BLaER1 treated with 17β-estradiol and CSF1 and Interleukin-3, amounts not matched to agents 10 nM and 100 nM (cell line): ENCODE measurements around the gene POU2AF2.
"Not testable (repeated sequence)": the region's sequence is repeated elsewhere in the genome, so short reads cannot be mapped to it uniquely, and the experiment has no call there.

Experiments used
- H3K27ac ChIP-seq, 11 experiments: shearing (Covaris generic); formaldehyde crosslinking; 2 replicates each; pipeline ENCODE4 v1.8.1; 2022
- H3K27me3 ChIP-seq, 11 experiments: shearing (Covaris generic); formaldehyde crosslinking; 2 replicates each; pipeline ENCODE4 v1.8.1; 2022
- H3K36me3 ChIP-seq, 11 experiments: shearing (Covaris generic); formaldehyde crosslinking; 2 replicates each; pipeline ENCODE4 v1.8.1; 2022
- H3K4me1 ChIP-seq, 10 experiments: shearing (Covaris generic); formaldehyde crosslinking; 2 replicates each; pipeline ENCODE4 v1.8.1; 2022
- H3K4me2 ChIP-seq, 11 experiments: shearing (Covaris generic); formaldehyde crosslinking; 2 replicates each; pipeline ENCODE4 v1.8.1; 2022
- H3K4me3 ChIP-seq, 10 experiments: shearing (Covaris generic); formaldehyde crosslinking; 2 replicates each; pipeline ENCODE4 v1.8.1; 2022
- H3K9ac ChIP-seq, 11 experiments: shearing (Covaris generic); formaldehyde crosslinking; 2 replicates each; pipeline ENCODE4 v1.8.1; 2022
- H3K9me3 ChIP-seq, 11 experiments: shearing (Covaris generic); formaldehyde crosslinking; replicated peaks in 1 of 11; 2 replicates each; pipeline ENCODE4 v1.8.1; 2022
- H4K20me1 ChIP-seq, 11 experiments: shearing (Covaris generic); formaldehyde crosslinking; 2 replicates each; pipeline ENCODE4 v1.8.1; 2022
- Cebpa-rat ChIP-seq, 11 experiments: shearing (Covaris generic); IDR thresholded peaks; 2 replicates each; pipeline ENCODE4 v1.8.1; 2022

The POU2AF2 gene

GRCh38 chr11:111310723-111311122 lies 65.2 kb downstream of the POU2AF2 start:
- Histone ChIP-seq H3K4me3 (no peak overlapping the region), H3K27ac (no peak overlapping the region), H4K20me1 (no peaks in the 10 kb centered on the region), H3K4me1 (peaks cover 0 to 15% (median 12%) of the 10 kb centered on the region in 10 experiments; a peak in 15 of 20 replicates), H3K9ac (no peak overlapping the region), H3K4me2 (peak overlapping the region in 8 of 11 experiments; percentile 11 to 70 (median 43); a peak in 16 of 22 replicates), H3K9me3 (peaks cover 0 to 26% (median 13%) of the 10 kb centered on the region in 11 experiments; a peak in 17 of 22 replicates), H3K36me3 (no peaks in the 10 kb centered on the region; a peak in 1 of 22 replicates), H3K27me3 (no peaks in the 10 kb centered on the region)
- no peak for TF ChIP-seq Cebpa-rat (IDR thresholded peaks at IDR 0.05)

DNA sequence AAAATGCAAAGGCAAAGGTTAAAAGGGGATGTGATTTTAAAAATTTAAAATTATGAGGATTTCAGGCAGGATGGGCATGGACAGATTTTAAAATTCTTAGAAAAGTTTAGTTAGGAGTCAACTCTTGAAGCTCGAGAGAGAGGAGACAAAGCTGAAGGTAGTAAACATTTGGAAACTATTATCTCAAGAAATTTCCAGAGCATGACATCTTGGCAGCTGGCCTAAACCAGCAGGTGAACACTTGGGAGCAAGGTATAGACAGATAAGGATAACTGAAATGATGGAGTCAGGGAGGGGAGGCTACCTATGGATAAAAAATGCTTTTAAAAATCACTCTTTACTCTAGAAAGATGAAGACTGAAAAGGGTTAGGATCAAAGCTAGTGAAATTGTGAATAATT lies 66.6 kb downstream of the POU2AF2 start:
- H3K4me3 ChIP-seq, result no peak overlapping the region
- no peak overlapping the region for H3K9ac ChIP-seq
- no peak for TF ChIP-seq Cebpa-rat (IDR thresholded peaks at IDR 0.05)
- no peaks in the 10 kb centered on the region for H4K20me1 ChIP-seq
- no peak overlapping the region for H3K4me2 ChIP-seq
- H3K27ac ChIP-seq, result no peak overlapping the region
- no peaks in the 10 kb centered on the region; a peak in 1 of 22 replicates for H3K36me3 ChIP-seq
- no peaks in the 10 kb centered on the region for H3K27me3 ChIP-seq
- peaks cover 0 to 15% (median 12%) of the 10 kb centered on the region in 10 experiments; a peak in 15 of 20 replicates for H3K4me1 ChIP-seq
- H3K9me3 ChIP-seq, result peaks cover 0 to 26% (median 14%) of the 10 kb centered on the region in 11 experiments; a peak in 17 of 22 replicates

DNA sequence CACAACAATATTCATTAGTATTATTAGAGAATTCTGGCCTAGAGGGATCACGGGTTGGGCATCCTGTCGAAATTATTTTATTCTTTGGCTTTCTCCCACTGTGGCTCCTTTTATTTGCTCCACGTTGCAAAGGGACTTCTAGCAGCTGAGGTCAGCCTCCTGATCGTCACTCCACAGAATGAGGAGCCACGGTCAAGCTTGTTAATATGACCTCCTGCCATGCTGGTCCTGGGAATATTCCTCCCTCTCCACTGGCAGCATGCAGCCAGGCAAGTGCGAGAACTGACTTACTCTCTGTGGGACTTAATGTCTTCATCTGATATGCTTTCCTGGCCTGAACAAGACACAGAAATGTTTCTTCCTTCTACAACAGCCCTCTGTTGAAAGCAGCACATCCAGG lies 73.8 kb downstream of the POU2AF2 start:
- Histone ChIP-seq H3K9me3 (peaks cover 0 to 13% (median 0%) of the 10 kb centered on the region in 11 experiments; a peak in 4 of 22 replicates), H4K20me1 (no peaks in the 10 kb centered on the region), H3K4me2 (no peak overlapping the region), H3K9ac (no peak overlapping the region), H3K4me3 (no peak overlapping the region), H3K4me1 (no peaks in the 10 kb centered on the region), H3K27ac (no peak overlapping the region), H3K36me3 (no peaks in the 10 kb centered on the region; a peak in 1 of 22 replicates), H3K27me3 (no peaks in the 10 kb centered on the region)
- TF ChIP-seq Cebpa-rat (IDR thresholded peaks at IDR 0.05), result no peak

GRCh38 chr11:111320199-111320598 lies 74.7 kb downstream of the POU2AF2 start:
- H3K36me3 ChIP-seq, H3K9ac ChIP-seq, H3K4me2 ChIP-seq, H4K20me1 ChIP-seq, H3K4me1 ChIP-seq, H3K27ac ChIP-seq, H3K4me3 ChIP-seq, H3K9me3 ChIP-seq, H3K27me3 ChIP-seq: not testable (repeated sequence)

GRCh38 chr11:111320728-111321568 lies 75.4 kb downstream of the POU2AF2 start:
- H3K9me3 ChIP-seq, result peaks cover 0 to 7% (median 0%) of the 10 kb centered on the region in 11 experiments; a peak in 1 of 22 replicates
- no peak overlapping the region for H3K27ac ChIP-seq
- H3K4me3 ChIP-seq, result no peak overlapping the region
- no peak overlapping the region for H3K9ac ChIP-seq
- TF ChIP-seq Cebpa-rat (IDR thresholded peaks at IDR 0.05), result no peak
- H3K27me3 ChIP-seq, result no peaks in the 10 kb centered on the region
- no peaks in the 10 kb centered on the region for H4K20me1 ChIP-seq
- no peaks in the 10 kb centered on the region; a peak in 1 of 22 replicates for H3K36me3 ChIP-seq
- no peak overlapping the region for H3K4me2 ChIP-seq
- H3K4me1 ChIP-seq, result no peaks in the 10 kb centered on the region

- Histone ChIP-seq H4K20me1 (no peaks in the 10 kb centered on the region), H3K4me1 (no peaks in the 10 kb centered on the region), H3K9me3 (no peaks in the 10 kb centered on the region), H3K4me3 (no peak overlapping the region), H3K36me3 (no peaks in the 10 kb centered on the region; a peak in 1 of 22 replicates), H3K4me2 (no peak overlapping the region), H3K27me3 (no peaks in the 10 kb centered on the region), H3K27ac (no peak overlapping the region), H3K9ac (no peak overlapping the region)
- no peak for TF ChIP-seq Cebpa-rat (IDR thresholded peaks at IDR 0.05)
Observed at GRCh38 chr11:111322534-111322933, 77.0 kb downstream of the POU2AF2 start.

- H3K9me3 ChIP-seq, result no peaks in the 10 kb centered on the region
- no peak overlapping the region for H3K27ac ChIP-seq
- no peak overlapping the region for H3K4me2 ChIP-seq
- no peaks in the 10 kb centered on the region for H4K20me1 ChIP-seq
- no peak overlapping the region for H3K4me3 ChIP-seq
- no peaks in the 10 kb centered on the region for H3K27me3 ChIP-seq
- H3K36me3 ChIP-seq, result no peaks in the 10 kb centered on the region
- TF ChIP-seq Cebpa-rat (IDR thresholded peaks at IDR 0.05), result no peak
- no peak overlapping the region for H3K9ac ChIP-seq
- H3K4me1 ChIP-seq, result peaks cover 0 to 7% (median 0%) of the 10 kb centered on the region in 10 experiments; a peak in 6 of 20 replicates
Observed at GRCh38 chr11:111324277-111324720, 78.8 kb downstream of the POU2AF2 start.

DNA sequence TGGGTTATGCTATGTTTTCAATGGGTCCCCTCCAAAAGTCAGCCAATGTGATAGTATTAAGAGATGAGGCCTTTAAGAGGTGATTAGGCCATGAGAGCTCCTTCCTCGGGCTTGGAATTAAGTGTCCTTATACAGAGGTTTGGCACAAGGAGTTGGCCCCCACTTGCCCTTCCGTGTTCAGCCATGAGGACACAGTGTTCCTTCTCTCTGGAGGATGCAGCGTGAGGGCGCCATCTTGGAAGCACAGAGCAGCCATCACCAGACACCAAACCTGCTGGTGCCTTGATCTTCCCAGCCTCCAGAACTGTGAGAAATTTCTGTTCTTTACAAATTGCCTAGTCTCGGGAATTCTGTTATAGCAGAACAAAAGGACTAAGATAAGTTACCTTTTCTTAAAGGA lies 79.7 kb downstream of the POU2AF2 start:
- no peak for TF ChIP-seq Cebpa-rat (IDR thresholded peaks at IDR 0.05)
- Histone ChIP-seq H3K27ac (no peak overlapping the region), H3K4me1 (peaks cover 0 to 17% (median 5%) of the 10 kb centered on the region in 10 experiments; a peak in 10 of 20 replicates), H3K36me3 (no peaks in the 10 kb centered on the region), H3K27me3 (no peaks in the 10 kb centered on the region), H3K9me3 (no peaks in the 10 kb centered on the region), H3K4me2 (no peak overlapping the region), H3K4me3 (no peak overlapping the region), H4K20me1 (no peaks in the 10 kb centered on the region), H3K9ac (no peak overlapping the region)

DNA sequence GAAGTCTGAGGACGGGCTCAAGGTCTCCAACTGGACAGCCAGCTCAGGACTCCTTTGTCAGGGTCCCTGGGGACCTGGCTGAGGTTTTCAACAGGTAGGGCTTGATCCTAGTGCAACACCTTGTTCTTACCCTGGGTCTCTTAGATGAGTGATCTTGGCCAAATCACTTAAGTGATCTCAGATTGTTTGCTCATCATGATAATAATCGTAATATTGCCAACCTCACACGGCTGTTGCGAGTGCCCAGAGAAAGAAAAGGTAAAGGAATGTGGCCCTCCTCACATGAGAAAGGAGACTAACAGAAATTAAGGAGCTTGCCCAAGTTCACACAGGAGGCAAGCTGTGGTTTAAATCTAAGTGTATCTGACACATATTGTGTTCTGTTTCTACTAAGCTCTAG lies 81.3 kb downstream of the POU2AF2 start:
- no peaks in the 10 kb centered on the region for H3K36me3 ChIP-seq
- peaks cover 0 to 20% (median 8%) of the 10 kb centered on the region in 10 experiments; a peak in 10 of 20 replicates for H3K4me1 ChIP-seq
- no peak overlapping the region for H3K4me2 ChIP-seq
- no peak overlapping the region for H3K4me3 ChIP-seq
- no peak overlapping the region for H3K27ac ChIP-seq
- H3K9ac ChIP-seq, result no peak overlapping the region
- H3K9me3 ChIP-seq, result no peaks in the 10 kb centered on the region
- no peak for TF ChIP-seq Cebpa-rat (IDR thresholded peaks at IDR 0.05)
- no peaks in the 10 kb centered on the region for H4K20me1 ChIP-seq
- H3K27me3 ChIP-seq, result no peaks in the 10 kb centered on the region
